Stimulated activated CD4-positive, alpha-beta T cell treated with anti-CD3 and anti-CD28 coated beads, Interleukin-15, amount 100 ng/mL, for 48 hours (primary cell): ENCODE measurements around the gene SDCCAG8.

Experiments
- DNase-seq, 2 donors: peaks; one replicate each; pipeline ENCODE4 v3.0.0-alpha.2; 2020; ENCODE audit warnings: low read depth in 2 of 2

SDCCAG8 gene

DNA sequence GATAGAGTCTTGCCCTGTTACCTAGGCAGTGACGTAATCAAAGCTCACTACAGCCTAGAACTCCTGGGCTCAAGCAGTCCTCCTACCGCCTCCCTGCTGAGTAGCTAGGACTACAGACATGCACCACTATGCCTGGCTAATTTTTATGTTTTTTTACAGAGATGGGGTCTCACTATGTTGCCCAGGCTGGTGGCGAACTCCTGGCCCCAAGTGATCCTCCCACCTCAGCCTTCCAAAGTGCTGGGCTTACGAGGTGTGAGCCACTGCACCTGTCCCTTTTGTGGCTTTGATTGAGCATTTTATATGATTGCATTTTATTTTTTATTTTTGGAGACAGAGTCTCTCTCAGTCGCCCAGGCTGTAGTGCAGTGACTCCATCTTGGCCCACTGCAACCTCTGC lies 25.8 kb downstream of the SDCCAG8 start:
- no peak for DNase-seq

GRCh38 chr1:243286409-243287122 lies 30.7 kb downstream of the SDCCAG8 start:
- DNase-seq: no peak

- DNase-seq: no peak
These were observed 31.3 kb downstream of the SDCCAG8 start for GRCh38 chr1:243287123-243287460.

DNA sequence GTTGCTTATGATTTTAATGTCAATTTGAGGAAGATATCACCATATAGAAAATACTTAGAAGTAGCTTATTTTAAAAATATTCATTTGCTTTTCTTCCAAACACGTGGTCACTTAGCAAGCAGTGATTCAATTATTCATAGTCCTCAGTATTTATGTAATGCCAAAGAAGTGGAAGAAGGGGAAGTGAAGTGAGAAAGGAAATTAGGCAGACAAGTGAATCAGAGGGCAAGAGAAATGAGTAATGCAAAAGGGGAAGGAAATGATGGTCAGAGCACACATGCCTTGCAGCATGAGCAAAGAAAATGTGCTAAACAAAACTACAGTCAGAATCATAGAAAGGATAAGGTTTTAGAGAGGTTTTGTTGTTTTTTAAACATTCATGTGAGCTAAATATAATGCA lies 31.8 kb downstream of the SDCCAG8 start:
- no peak for DNase-seq

DNA sequence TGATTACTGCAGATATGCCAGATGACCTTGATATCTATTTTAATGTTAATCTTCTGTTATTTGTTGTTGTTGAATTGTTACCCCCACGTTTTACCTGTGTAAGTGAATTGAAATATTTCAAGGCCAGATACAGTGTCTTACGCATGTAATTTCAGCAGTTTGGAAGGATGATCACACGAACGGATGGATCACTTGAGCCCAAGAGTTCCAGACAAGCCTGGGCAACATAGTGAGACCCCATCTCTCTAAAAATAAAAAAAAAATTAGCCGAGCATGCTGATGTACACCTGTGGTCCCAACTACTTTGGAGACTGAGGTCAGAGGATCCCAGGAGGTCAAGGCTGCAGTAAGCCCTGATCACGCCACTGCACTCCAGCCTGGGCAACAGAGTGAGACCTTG lies 32.2 kb downstream of the SDCCAG8 start:
- no peak for DNase-seq

DNA sequence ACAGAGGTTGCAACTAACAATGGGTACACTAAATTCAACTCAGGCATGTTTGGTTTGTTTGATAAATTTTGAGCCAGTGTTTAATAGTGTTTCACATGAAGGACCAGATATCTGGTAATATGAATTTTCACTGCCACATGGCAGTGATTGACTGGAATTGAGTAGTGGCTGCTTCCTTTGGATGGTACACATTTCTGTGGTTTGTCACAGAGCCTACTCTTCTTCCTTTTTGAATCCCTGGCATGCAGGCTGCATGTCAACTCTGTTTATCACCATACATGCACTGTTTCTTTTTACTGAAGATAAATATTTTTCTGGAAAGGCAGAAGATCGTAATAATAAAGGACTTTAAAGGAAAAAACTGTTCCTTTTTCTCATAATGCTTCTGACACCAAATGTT lies 35.5 kb downstream of the SDCCAG8 start:
- DNase-seq: no peak

GRCh38 chr1:243292117-243292516 lies 36.3 kb downstream of the SDCCAG8 start:
- no peak for DNase-seq

DNA sequence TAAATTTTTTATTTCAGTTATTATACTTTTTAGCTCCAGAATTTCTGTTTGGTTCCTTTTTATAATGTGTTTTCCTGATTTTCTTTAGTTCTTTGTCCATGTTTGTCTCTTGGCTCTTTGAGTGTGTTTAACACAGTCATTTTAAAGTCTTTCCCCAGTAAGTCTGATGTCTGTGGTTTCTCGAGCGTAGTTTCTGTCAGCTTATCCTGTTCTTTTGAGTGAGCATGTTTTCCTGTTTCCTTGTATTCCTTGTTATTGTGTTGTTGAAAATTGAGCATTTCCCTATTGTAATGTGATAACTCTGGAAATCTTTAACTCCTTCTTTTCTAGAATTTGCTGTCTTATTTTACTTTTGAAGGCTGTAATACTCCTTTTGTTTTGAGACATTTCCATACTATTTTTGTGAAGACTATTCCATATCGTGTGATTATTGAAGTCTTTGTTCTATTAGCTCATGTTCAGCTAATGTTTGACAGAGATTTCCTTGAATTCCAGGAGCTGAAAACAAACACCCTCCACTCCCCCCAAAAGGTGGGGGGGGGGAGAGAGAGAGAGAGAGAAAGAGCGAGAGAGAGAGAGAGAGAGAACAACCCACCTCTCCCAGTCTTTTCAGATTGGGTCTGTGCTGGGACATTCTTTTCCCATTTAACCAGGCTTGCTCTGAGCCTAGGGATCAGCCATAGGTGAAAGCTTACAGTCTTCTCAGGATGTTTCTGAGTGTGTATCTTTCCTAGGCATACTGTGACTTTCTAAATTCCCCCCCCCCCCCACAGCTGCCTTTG lies 38.3 kb downstream of the SDCCAG8 start:
- no peak for DNase-seq

- DNase-seq: no peak
These were observed 38.9 kb downstream of the SDCCAG8 start for GRCh38 chr1:243294723-243295121.

DNA sequence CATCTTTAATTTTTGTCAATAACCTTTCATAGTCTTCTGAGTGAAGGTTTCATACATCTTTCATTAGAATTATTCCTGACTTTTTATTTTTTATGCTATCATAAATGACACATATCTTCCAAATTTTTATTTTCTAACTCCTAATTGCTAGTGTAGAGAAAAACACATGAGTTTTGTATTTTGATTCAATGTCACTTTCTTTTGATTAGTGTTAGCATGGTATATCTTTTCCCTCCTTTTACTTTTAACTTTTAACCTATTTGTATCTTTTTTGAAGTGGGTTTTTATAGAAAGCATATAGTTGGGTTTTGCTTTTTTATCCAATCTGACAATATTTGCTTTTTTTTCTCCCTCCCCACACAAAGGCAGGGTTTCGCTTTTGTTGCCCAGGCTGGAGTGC lies 43.2 kb downstream of the SDCCAG8 start:
- no peak for DNase-seq

DNA sequence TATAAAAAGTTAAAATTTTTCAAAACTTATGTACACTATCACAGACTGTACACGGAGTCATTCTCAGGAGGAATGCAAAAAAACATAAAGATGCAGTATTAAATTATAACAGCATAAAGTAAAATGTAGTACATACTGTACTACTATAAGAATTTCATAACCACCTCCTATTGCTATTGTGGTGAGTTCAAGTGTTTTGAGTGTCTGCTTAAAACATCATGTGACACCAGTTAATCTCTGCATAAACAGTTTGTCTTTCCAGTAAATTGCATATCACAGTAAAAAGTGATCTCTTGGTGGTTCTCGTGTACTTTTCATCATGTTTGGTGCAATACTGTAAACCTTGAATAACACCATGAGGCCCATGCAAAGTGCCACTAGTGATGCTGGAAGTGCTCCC lies 45.2 kb downstream of the SDCCAG8 start:
- DNase-seq: no peak

- no peak for DNase-seq
These were observed 56.0 kb downstream of the SDCCAG8 start for GRCh38 chr1:243311809-243312208.

GRCh38 chr1:243312952-243313634 lies 57.3 kb downstream of the SDCCAG8 start:
- DNase-seq: no peak

DNA sequence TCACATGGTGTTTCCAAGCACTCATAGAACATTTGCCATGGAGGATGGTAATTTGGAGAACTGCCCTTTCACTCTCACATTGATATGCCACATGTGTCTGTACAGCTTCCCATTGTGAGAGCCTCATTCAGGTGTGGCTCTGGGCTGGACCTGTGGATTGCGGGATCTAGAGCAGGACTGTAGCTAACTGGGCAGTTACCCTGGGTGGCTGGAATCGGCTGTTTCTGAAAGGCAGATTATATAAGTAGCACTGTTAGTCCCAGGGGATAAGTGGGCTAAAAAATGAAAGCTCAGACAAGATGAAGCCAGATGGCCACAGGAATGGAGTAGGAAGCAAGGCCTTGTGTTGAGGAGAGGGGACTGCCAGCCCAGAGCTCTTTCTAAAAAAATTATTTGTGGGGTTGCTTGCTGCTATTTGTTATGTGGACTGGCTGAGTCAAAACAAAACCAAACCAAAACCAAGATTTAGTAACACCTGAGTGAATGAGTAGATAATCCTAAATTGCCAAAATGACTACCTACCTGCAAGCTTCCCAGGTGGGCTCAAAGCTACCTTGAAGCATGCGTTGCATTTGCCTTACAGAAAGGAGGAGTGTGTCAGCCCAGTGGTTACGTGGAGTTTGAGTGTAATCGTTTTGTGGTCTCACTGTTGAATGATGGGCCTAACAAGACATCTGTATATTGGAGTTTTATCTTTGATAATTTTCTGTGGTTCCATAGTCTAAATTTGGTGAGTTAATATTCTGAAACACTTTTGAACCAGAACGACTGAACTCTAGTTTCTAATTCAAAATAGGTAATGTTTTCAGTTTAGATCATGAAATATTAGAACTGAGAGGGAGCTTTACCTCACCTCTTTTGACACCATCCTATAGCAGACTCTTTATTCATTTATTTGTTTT lies 58.0 kb downstream of the SDCCAG8 start:
- no peak for DNase-seq

DNA sequence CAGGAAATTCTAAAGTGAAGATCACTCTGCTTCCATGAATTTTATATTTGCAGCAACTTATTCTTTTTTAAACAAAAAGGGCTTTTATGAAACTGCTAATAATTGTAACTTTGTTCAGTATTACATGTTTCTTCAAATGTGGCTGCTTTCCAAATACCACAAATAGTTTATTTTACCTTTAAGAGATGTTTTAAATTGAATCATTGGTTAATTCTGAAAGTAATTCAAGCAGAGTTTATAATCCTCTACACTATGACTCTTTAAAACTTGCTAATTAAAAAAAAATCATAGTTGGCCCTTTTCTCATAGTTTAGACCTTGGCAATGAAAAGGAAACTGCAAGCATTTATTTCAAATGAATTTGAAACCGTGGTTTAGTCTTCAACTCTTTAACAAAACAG lies 59.6 kb downstream of the SDCCAG8 start:
- no peak for DNase-seq

DNA sequence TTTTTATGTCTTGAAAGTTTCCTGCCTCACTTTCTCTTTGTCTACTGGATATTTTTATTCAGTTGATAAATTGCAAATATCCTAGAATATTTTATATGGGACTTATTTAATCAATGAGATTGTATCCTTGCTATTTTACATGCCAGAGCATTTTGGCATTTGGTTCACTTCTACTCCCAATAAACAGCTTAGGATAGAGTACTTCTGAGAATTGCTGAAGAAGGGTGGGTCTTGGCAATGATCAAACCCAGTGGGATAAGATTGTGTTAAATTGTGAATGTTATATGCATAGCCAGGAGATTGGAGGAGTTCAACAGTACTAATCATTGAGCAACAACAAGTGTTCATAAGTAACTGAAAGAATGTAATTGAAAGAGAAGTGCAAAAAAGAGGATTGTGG lies 60.1 kb downstream of the SDCCAG8 start:
- DNase-seq: no peak

DNA sequence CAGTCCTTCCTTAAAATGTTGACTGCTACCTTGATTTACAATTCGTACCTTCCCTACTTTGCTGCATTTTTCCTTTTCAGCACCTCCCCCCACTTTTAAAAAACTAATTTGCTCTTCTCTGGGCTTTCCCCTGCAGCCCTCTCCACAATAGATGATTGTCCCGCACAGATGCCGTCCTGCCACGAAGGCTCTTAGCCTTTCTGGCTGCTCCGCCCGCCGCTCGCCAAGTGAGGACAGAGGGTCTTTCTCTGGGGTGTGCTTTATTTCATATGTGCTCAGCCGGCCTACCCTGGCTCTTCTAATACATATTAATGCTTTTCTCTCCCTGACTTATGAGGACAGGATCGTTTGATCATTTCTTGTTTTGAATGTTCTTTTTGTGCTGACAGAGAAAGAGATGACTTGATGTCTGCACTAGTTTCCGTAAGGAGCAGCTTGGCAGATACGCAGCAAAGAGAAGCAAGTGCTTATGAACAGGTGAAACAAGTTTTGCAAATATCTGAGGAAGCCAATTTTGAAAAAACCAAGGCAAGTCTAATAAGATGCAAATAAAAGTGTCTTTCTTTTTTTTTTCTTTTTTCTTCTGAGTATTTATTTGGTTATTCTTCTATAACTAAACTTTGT lies 60.6 kb downstream of the SDCCAG8 start:
- DNase-seq: no peak

- no peak for DNase-seq
These were observed 64.4 kb downstream of the SDCCAG8 start for GRCh38 chr1:243320224-243320623.

DNA sequence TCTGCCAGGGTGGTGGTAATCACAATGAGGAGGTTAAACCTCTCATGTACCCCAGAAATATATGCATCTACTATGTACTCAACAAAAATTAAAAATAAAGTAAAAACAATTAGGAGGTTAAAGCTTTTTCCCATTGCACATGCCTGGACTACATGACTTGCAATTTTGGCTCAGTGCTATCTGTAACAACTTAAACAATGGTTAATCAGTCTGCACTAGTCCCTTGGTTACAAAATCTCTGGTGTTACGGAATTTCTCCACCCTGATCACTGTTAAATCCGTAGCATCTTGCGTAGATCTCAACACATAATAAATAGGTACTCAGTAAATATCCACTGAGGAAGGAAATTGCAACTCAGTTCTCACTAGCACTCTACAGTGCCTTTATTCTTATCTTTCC lies 66.5 kb downstream of the SDCCAG8 start:
- no peak for DNase-seq

DNA sequence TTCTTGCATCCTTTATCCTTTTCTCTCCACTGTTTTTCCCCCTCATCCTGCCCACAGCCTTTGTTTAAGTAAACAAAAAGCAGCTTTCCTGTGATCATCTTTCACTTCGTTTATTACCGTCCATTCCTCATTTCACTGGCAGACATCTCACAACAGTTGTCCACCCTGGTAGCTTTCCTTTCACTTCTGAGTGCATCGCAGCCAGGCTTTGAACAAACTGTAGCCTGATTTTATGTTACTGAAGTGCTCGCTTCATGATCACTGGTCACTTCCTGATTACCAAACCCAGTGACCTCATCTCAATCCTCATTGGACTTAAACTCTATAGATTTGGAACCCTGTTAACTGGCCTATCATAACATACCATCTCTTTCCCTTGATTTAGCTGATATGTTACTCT lies 67.7 kb downstream of the SDCCAG8 start:
- no peak for DNase-seq

- DNase-seq: no peak
These were observed 69.6 kb downstream of the SDCCAG8 start for GRCh38 chr1:243325305-243325890.
